ENCODE measurements around the gene STK39. TPM values are rescaled to one million over a fixed set of nuclear protein-coding genes. Genes with fewer than 3 reads are reported as not detected.

Gene STK39
- total and polyA plus RNA-seq, 4 donors, result 8.5 to 18.7 (median 11.2) TPM

- Histone ChIP-seq H3K9me3 (ENCODE audit: control insufficient read depth in 4 of 4, insufficient read depth in 3 of 4, low read length in 3 of 4) (peaks cover 0 to 2% (median 0%) of the 10 kb centered on the region in 4 donors), H3K27ac (ENCODE audit: low read depth in 1 of 2, low read length in 1 of 2) (no peak overlapping the region), H3K4me3 (no peak overlapping the region), H3K27me3 (ENCODE audit: control insufficient read depth in 3 of 3, insufficient read depth in 3 of 3, low read length in 2 of 3) (no peaks in the 10 kb centered on the region), H3K36me3 (ENCODE audit: control insufficient read depth in 4 of 4, insufficient read depth in 4 of 4, low read length in 4 of 4) (peaks cover 0 to 3% (median 0%) of the 10 kb centered on the region in 4 donors), H3K4me1 (ENCODE audit: control insufficient read depth in 5 of 5, insufficient read depth in 5 of 5, low read length in 5 of 5) (no peaks in the 10 kb centered on the region), H3K9ac (ENCODE audit: insufficient read depth in 1 of 2, low read length in 2 of 2) (no peak overlapping the region)
- no peak for TF ChIP-seq CTCF (IDR thresholded peaks at IDR 0.05; ENCODE audit: control extremely low read depth, extremely low read depth)
- DNase-seq (no peak), ATAC-seq (ENCODE audit: insufficient read depth, low FRiP score) (no peak)
- WGBS, 2 donors, result 95 to 99% methylated on average over 3 of the region's 3 CpGs
Observed at GRCh38 chr2:168096158-168096557, 151.2 kb downstream of the STK39 start.

GRCh38 chr2:168091986-168092385, 155.4 kb downstream of the STK39 start:
- no peaks in the 10 kb centered on the region for H3K27me3 ChIP-seq (ENCODE audit: control insufficient read depth in 3 of 3, insufficient read depth in 3 of 3, low read length in 2 of 3)
- peaks cover 0 to 2% (median 0%) of the 10 kb centered on the region in 4 donors for H3K9me3 ChIP-seq (ENCODE audit: control insufficient read depth in 4 of 4, insufficient read depth in 3 of 4, low read length in 3 of 4)
- no peak overlapping the region for H3K27ac ChIP-seq (ENCODE audit: low read depth in 1 of 2, low read length in 1 of 2)
- no peak for ATAC-seq (ENCODE audit: insufficient read depth, low FRiP score)
- no peak overlapping the region for H3K4me3 ChIP-seq
- H3K4me1 ChIP-seq (ENCODE audit: control insufficient read depth in 5 of 5, insufficient read depth in 5 of 5, low read length in 5 of 5), result no peaks in the 10 kb centered on the region
- no peak for DNase-seq
- no peaks in the 10 kb centered on the region for H3K36me3 ChIP-seq (ENCODE audit: control insufficient read depth in 4 of 4, insufficient read depth in 4 of 4, low read length in 4 of 4)
- WGBS, 2 donors, result 92 to 93% methylated on average over 2 of the region's 2 CpGs
- TF ChIP-seq CTCF (IDR thresholded peaks at IDR 0.05; ENCODE audit: control extremely low read depth, extremely low read depth), result no peak
- no peak overlapping the region for H3K9ac ChIP-seq (ENCODE audit: insufficient read depth in 1 of 2, low read length in 2 of 2)

- Histone ChIP-seq H3K4me1 (ENCODE audit: control insufficient read depth in 5 of 5, insufficient read depth in 5 of 5, low read length in 5 of 5) (no peaks in the 10 kb centered on the region), H3K27ac (ENCODE audit: low read depth in 1 of 2, low read length in 1 of 2) (no peak overlapping the region), H3K27me3 (ENCODE audit: control insufficient read depth in 3 of 3, insufficient read depth in 3 of 3, low read length in 2 of 3) (no peaks in the 10 kb centered on the region), H3K4me3 (no peak overlapping the region), H3K9ac (ENCODE audit: insufficient read depth in 1 of 2, low read length in 2 of 2) (no peak overlapping the region), H3K9me3 (ENCODE audit: control insufficient read depth in 4 of 4, insufficient read depth in 3 of 4, low read length in 3 of 4) (peaks cover 0 to 2% (median 0%) of the 10 kb centered on the region in 4 donors), H3K36me3 (ENCODE audit: control insufficient read depth in 4 of 4, insufficient read depth in 4 of 4, low read length in 4 of 4) (no peaks in the 10 kb centered on the region)
- no peak for ATAC-seq (ENCODE audit: insufficient read depth, low FRiP score)
- no peak for DNase-seq
- WGBS, 2 donors, result 93 to 95% methylated on average over 8 of the region's 8 CpGs
- no peak for TF ChIP-seq CTCF (IDR thresholded peaks at IDR 0.05; ENCODE audit: control extremely low read depth, extremely low read depth)
Observed at GRCh38 chr2:168090366-168091135, 156.8 kb downstream of the STK39 start.
